Duodenal mucosa (tissue), 2 donors: ENCODE measurements around the gene NLN.

Experiments
- H3K27ac ChIP-seq: one replicate; pipeline ENCODE4 v1.7.0; 2013; ENCODE audit warnings: low read depth, low read length
- H3K27me3 ChIP-seq, 2 donors: one replicate each; pipeline ENCODE4 v1.7.0; 2013; ENCODE audit warnings: low read length in 2 of 2, control low read depth in 1 of 2; ENCODE audit not compliant: insufficient read depth in 2 of 2, control insufficient read depth in 1 of 2
- H3K36me3 ChIP-seq, 2 donors: one replicate each; pipeline ENCODE4 v1.7.0; 2013; ENCODE audit warnings: low read length in 2 of 2, control low read depth in 1 of 2; ENCODE audit not compliant: insufficient read depth in 2 of 2, control insufficient read depth in 1 of 2
- H3K4me1 ChIP-seq, 2 donors: one replicate each; pipeline ENCODE4 v1.7.0; 2013; ENCODE audit warnings: low read length in 2 of 2, control low read depth in 1 of 2; ENCODE audit not compliant: insufficient read depth in 2 of 2, control insufficient read depth in 1 of 2
- H3K4me3 ChIP-seq, 2 donors: one replicate each; pipeline ENCODE4 v1.7.0; 2013; ENCODE audit warnings: low read length in 2 of 2, low read depth in 1 of 2
- H3K9ac ChIP-seq, 2 donors: one replicate each; pipeline ENCODE4 v1.7.0; 2013; ENCODE audit warnings: low read length in 2 of 2, low read depth in 1 of 2
- H3K9me3 ChIP-seq, 2 donors: one replicate each; pipeline ENCODE4 v1.7.0; 2013; ENCODE audit warnings: low read length in 2 of 2, control low read depth in 1 of 2; ENCODE audit not compliant: control insufficient read depth in 1 of 2

NLN gene

GRCh38 chr5:65815161-65815560 is 93.2 kb downstream of the NLN start:
- H3K4me1 ChIP-seq, result peaks cover 28 to 39% of the 10 kb centered on the region in 2 donors
- no peaks in the 10 kb centered on the region for H3K9me3 ChIP-seq

DNA sequence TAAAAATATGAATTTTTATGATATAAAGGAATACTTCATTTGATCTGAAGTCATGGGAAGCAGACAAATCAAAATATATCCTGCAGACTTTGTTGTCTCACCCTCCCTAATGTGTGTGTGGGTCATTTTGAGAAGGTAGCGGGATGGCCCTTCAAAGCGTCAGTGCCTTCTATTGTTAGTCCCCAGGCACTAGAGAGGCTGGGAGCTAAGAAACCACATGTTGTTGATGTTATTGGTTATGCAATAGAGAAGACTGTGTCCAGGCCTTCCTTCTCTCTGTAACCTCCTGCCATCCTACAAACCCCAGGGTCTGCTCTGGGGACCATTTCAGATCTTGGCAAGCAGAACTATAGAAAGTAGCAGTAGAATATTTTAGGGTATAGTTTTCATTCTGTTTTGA is 94.7 kb downstream of the NLN start:
- H3K27ac ChIP-seq, result no peak overlapping the region
- peaks cover 25% of the 10 kb centered on the region in 2 donors for H3K4me1 ChIP-seq
- no peak overlapping the region for H3K9ac ChIP-seq
- no peaks in the 10 kb centered on the region for H3K36me3 ChIP-seq
- no peak overlapping the region for H3K4me3 ChIP-seq
- no peaks in the 10 kb centered on the region for H3K9me3 ChIP-seq
- no peaks in the 10 kb centered on the region for H3K27me3 ChIP-seq

More at GRCh38 chr5:65815161-65815560, 93.2 kb downstream of the NLN start:
- no peaks in the 10 kb centered on the region for H3K27me3 ChIP-seq
- H3K4me3 ChIP-seq, result no peak overlapping the region
- H3K36me3 ChIP-seq, result no peaks in the 10 kb centered on the region
- H3K9ac ChIP-seq, result no peak overlapping the region
- H3K27ac ChIP-seq, result no peak overlapping the region

GRCh38 chr5:65817931-65818330 is 95.9 kb downstream of the NLN start:
- no peaks in the 10 kb centered on the region for H3K27me3 ChIP-seq
- H3K27ac ChIP-seq, result no peak overlapping the region
- H3K4me3 ChIP-seq, result no peak overlapping the region
- H3K4me1 ChIP-seq, result peaks cover 19 to 27% of the 10 kb centered on the region in 2 donors
- H3K36me3 ChIP-seq, result no peaks in the 10 kb centered on the region
- no peaks in the 10 kb centered on the region for H3K9me3 ChIP-seq
- no peak overlapping the region for H3K9ac ChIP-seq

DNA sequence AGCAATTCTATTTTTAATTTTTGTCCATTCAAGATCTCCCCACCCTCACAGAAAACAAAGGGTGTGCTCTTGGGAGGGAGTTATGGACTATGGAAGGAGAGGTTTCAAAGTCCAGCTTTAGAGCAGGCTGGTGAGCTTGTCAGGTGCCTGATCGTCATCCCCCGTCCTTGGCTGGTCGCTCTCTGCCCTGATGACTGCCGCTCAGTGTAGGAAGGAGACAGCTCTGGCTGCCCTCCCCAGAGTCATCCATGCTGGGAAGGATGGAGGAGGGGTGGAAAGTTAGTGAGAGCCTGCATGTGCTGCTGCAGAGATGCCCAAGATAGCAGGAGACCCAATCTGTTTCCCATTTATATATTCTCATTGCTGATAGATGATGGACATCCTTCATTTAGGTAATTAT is 96.6 kb downstream of the NLN start:
- H3K4me3 ChIP-seq, result no peak overlapping the region
- H3K27me3 ChIP-seq, result no peaks in the 10 kb centered on the region
- no peaks in the 10 kb centered on the region for H3K36me3 ChIP-seq
- H3K4me1 ChIP-seq, result peaks cover 16 to 24% of the 10 kb centered on the region in 2 donors
- no peaks in the 10 kb centered on the region for H3K9me3 ChIP-seq
- no peak overlapping the region for H3K9ac ChIP-seq
- no peak overlapping the region for H3K27ac ChIP-seq

- H3K9ac ChIP-seq, result no peak overlapping the region
- no peaks in the 10 kb centered on the region for H3K9me3 ChIP-seq
- no peaks in the 10 kb centered on the region for H3K27me3 ChIP-seq
- no peak overlapping the region for H3K27ac ChIP-seq
- H3K4me3 ChIP-seq, result no peak overlapping the region
- no peaks in the 10 kb centered on the region for H3K36me3 ChIP-seq
- H3K4me1 ChIP-seq, result peaks cover 19 to 24% of the 10 kb centered on the region in 2 donors
These were observed 97.4 kb downstream of the NLN start for GRCh38 chr5:65819215-65819904.

GRCh38 chr5:65819905-65820240 is 97.9 kb downstream of the NLN start:
- Histone ChIP-seq H3K27ac (no peak overlapping the region), H3K4me3 (no peak overlapping the region), H3K27me3 (no peaks in the 10 kb centered on the region), H3K9me3 (no peaks in the 10 kb centered on the region), H3K9ac (no peak overlapping the region), H3K36me3 (no peaks in the 10 kb centered on the region), H3K4me1 (peaks cover 24% of the 10 kb centered on the region in 2 donors)

DNA sequence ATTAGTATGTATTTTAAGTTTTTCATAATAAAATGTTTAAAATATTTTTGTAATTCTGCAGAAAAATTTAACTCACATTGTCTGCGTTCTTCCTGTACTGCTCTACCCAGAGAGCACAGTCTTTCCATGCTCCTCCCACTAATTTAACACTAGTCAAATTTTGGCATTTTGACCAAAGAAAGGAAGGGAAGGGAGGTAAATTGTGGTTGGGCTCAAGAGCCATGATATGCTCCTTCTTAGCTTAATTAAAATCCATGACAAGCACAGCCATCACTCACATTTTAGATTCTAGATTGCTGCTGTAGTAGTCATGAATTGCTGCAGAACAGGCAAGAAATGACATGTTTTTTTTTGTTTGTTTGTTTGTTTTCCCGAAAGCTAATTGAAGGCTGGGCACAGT is 98.4 kb downstream of the NLN start:
- no peaks in the 10 kb centered on the region for H3K9me3 ChIP-seq
- peaks cover 24 to 26% of the 10 kb centered on the region in 2 donors for H3K4me1 ChIP-seq
- no peak overlapping the region for H3K27ac ChIP-seq
- H3K4me3 ChIP-seq, result no peak overlapping the region
- no peaks in the 10 kb centered on the region for H3K27me3 ChIP-seq
- no peak overlapping the region for H3K9ac ChIP-seq
- H3K36me3 ChIP-seq, result no peaks in the 10 kb centered on the region

- Histone ChIP-seq H3K4me1 (peaks cover 33% of the 10 kb centered on the region in 2 donors), H3K9ac (no peak overlapping the region), H3K4me3 (no peak overlapping the region), H3K27me3 (no peaks in the 10 kb centered on the region), H3K9me3 (no peaks in the 10 kb centered on the region), H3K27ac (no peak overlapping the region), H3K36me3 (no peaks in the 10 kb centered on the region)
These were observed 100.0 kb downstream of the NLN start for GRCh38 chr5:65821966-65822365.

- Histone ChIP-seq H3K27ac (no peak overlapping the region), H3K4me1 (peaks cover 33% of the 10 kb centered on the region in 2 donors), H3K36me3 (no peaks in the 10 kb centered on the region), H3K9me3 (no peaks in the 10 kb centered on the region), H3K9ac (no peak overlapping the region), H3K4me3 (no peak overlapping the region), H3K27me3 (no peaks in the 10 kb centered on the region)
These were observed 100.7 kb downstream of the NLN start for GRCh38 chr5:65822710-65823109.

GRCh38 chr5:65823204-65823603 is 101.2 kb downstream of the NLN start:
- H3K4me3 ChIP-seq, result no peak overlapping the region
- H3K9me3 ChIP-seq, result no peaks in the 10 kb centered on the region
- no peak overlapping the region for H3K27ac ChIP-seq
- peaks cover 31 to 33% of the 10 kb centered on the region in 2 donors for H3K4me1 ChIP-seq
- H3K9ac ChIP-seq, result no peak overlapping the region
- no peaks in the 10 kb centered on the region for H3K27me3 ChIP-seq
- H3K36me3 ChIP-seq, result no peaks in the 10 kb centered on the region
